Fibroblast of lung (primary cell): ENCODE measurements around the gene OR14J1.

Source experiments
- CTCF ChIP-seq, 2 donors: IDR thresholded peaks in 1 of 2; conservative IDR thresholded peaks in 1 of 2; 1 replicate in 1 of 2; 2 replicates in 1 of 2; pipeline ENCODE4 v1.5.1; 2011 to 2012; ENCODE audit warnings: low read length in 2 of 2, control low read depth in 1 of 2, inconsistent platforms in 1 of 2, low read depth in 1 of 2, mild to moderate bottlenecking in 1 of 2
- EZH2 ChIP-seq: IDR thresholded peaks from 2 replicates; pipeline ENCODE4 v1.5.1; 2012; ENCODE audit warnings: low read length, control low read depth, mild to moderate bottlenecking; ENCODE audit errors: missing control alignments

- no peak for TF ChIP-seq CTCF (conservative IDR thresholded peaks at IDR 0.05 in 1 of 2, IDR thresholded peaks at IDR 0.05 in 1 of 2; ENCODE audit: low read depth in 1 of 2, low read length in 2 of 2)
- no peak for TF ChIP-seq EZH2
These were observed at the start of gene OR14J1 for GRCh38 chr6:29301316-29301715.
